H54 (cell line): ENCODE measurements around the gene AKAP13.

Source experiments
- DNase-seq: peaks from one replicate; pipeline ENCODE4 v3.0.0; 2011; ENCODE audit warnings: low spot score, mixed read lengths; ENCODE audit not compliant: insufficient read length
- FAIRE-seq: peaks from 3 replicates; lab custom pipeline; 2011; peaks lifted over from hg19 to GRCh38; lab: Jason Lieb, UNC
- POLR2A ChIP-seq: IDR thresholded peaks from 2 replicates; pipeline ENCODE4 v1.6.1; 2011; ENCODE audit warnings: low read depth, mild to moderate bottlenecking, low read length

The AKAP13 gene

GRCh38 chr15:85780225-85780985 lies 400.0 kb downstream of the AKAP13 start:
- no peak for TF ChIP-seq POLR2A
- no peak for FAIRE-seq
- no peak for DNase-seq

- TF ChIP-seq POLR2A, result no peak
- DNase-seq (no peak), FAIRE-seq (no peak)
Observed at GRCh38 chr15:85781099-85781498, 400.7 kb downstream of the AKAP13 start.

- FAIRE-seq (no peak), DNase-seq (no peak)
- TF ChIP-seq POLR2A, result no peak
Observed at GRCh38 chr15:85782064-85782463, 401.7 kb downstream of the AKAP13 start.

- DNase-seq, result peak; percentile 71
- no peak for FAIRE-seq
- TF ChIP-seq POLR2A, result no peak
Observed at GRCh38 chr15:85785887-85786780, 405.7 kb downstream of the AKAP13 start.

GRCh38 chr15:85786781-85787114 lies 406.3 kb downstream of the AKAP13 start:
- TF ChIP-seq POLR2A, result no peak
- FAIRE-seq, result no peak
- no peak for DNase-seq

GRCh38 chr15:85788771-85789495 lies 408.5 kb downstream of the AKAP13 start:
- TF ChIP-seq POLR2A, result no peak
- no peak for DNase-seq
- FAIRE-seq, result no peak

- DNase-seq (no peak), FAIRE-seq (no peak)
- no peak for TF ChIP-seq POLR2A
Observed at GRCh38 chr15:85789496-85789875, 409.1 kb downstream of the AKAP13 start.

- no peak for FAIRE-seq
- no peak for TF ChIP-seq POLR2A
Observed at GRCh38 chr15:85792102-85792731, 411.8 kb downstream of the AKAP13 start.

GRCh38 chr15:85792912-85793590 lies 412.6 kb downstream of the AKAP13 start:
- no peak for TF ChIP-seq POLR2A
- DNase-seq, result no peak
- no peak for FAIRE-seq

More at GRCh38 chr15:85792102-85792731, 411.8 kb downstream of the AKAP13 start:
- DNase-seq, result no peak

- no peak for TF ChIP-seq POLR2A
- FAIRE-seq (no peak), DNase-seq (no peak)
Observed at GRCh38 chr15:85793641-85794597, 413.5 kb downstream of the AKAP13 start.

- DNase-seq (peak; percentile 80), FAIRE-seq (no peak)
- TF ChIP-seq POLR2A, result peak; percentile 87
Observed at GRCh38 chr15:85794598-85795336, 414.4 kb downstream of the AKAP13 start, which contains the start of gene KLHL25. TSS of gene KLHL25 (minus strand) at chr15:85794925. CDS start at chr15:85769810, 25,115 bp downstream.
